ENCODE measurements around the gene ZNF436. TPM values are rescaled to one million over a fixed set of nuclear protein-coding genes. Genes with fewer than 3 reads are reported as not detected.

The ZNF436 gene
- total RNA-seq: 1 to 10 TPM; 3.7 to 4.4 TPM

DNA sequence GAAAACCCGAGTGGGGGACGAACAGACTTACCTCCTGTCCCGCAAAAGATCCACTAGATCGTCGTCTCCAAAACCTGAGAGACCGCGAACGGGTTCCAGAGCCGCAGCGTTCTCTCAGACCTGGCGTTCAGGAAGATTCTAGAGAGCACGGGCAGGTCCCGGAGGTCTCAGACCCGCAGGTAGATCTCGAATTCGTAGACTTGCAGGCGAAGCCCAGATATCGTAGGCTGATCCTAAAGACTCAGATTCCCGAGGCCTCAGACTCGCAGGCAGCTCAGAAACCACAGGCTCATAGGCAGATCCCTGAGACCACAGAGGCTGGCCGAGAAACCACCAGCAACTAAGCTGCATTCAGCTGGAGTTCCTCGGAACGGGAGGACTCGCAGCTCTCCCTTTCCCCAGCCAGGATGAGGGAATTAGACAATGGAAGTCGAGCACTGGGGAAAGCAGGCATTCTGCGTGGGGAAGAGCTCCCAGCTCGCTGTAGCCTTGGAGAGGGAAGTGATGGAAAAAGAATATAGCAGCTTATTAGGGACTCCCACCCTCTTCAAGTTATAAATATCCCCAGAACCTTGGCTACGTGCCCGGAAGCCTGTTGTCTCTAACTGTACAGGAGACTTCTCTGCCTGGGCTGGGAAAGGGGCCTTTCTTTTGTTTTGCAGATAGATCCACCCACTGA is at the start of gene ZNF436:
ZNF436 (minus strand) TSS at position 502 of the 679 bp plus-strand sequence. CDS start 1,831 bp downstream, outside the sequence.
- H3K4me3 Mint-ChIP-seq: peak within 1 kb of the TSS; percentile 94
- peak; percentile 45 for DNase-seq
- H3K36me3 Mint-ChIP-seq: peaks cover 33% of the 10 kb centered on the region
- H3K4me1 Mint-ChIP-seq: peaks cover 33% of the 10 kb centered on the region
- no peaks in the 10 kb centered on the region for H3K27me3 Mint-ChIP-seq
- peak within 1 kb of the TSS; percentile 96 for H3K27ac Mint-ChIP-seq
- H3K9me3 Mint-ChIP-seq: peaks cover 1% of the 10 kb centered on the region

DNA sequence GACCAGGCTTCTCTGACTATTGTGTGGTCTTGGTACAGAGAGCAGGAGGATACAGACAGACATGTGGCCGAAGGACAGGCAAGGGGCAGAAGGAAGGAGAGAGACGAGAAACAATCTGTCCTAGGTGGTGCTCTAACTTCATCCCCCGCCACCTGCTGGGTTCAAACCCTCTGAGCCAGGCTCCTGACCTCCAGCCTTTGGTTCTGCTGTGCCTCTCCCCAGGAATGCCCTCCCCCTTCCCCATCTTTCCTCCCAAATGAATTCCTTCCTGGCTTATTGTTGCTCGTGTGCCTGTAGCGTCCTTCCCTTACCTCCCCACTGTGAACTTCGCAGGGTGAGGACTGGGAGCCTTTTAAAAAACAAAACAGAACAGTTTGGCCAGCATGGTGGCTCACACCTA is 49.5 kb upstream of the ZNF436 start:
- no peak overlapping the region for H3K27ac Mint-ChIP-seq
- H3K27me3 Mint-ChIP-seq: no peaks in the 10 kb centered on the region
- no peak overlapping the region for H3K4me3 Mint-ChIP-seq
- H3K9me3 Mint-ChIP-seq: no peaks in the 10 kb centered on the region
- H3K36me3 Mint-ChIP-seq: no peaks in the 10 kb centered on the region
- peaks cover 17% of the 10 kb centered on the region for H3K4me1 Mint-ChIP-seq
- DNase-seq: no peak

GRCh38 chr1:23417570-23417969 is 47.9 kb upstream of the ZNF436 start:
- Mint-ChIP-seq H3K9me3 (no peaks in the 10 kb centered on the region), H3K27me3 (no peaks in the 10 kb centered on the region), H3K27ac (no peak overlapping the region), H3K4me1 (peaks cover 8% of the 10 kb centered on the region), H3K36me3 (no peaks in the 10 kb centered on the region), H3K4me3 (no peak overlapping the region)
- DNase-seq: no peak

GRCh38 chr1:23416964-23417363 is 47.3 kb upstream of the ZNF436 start:
- Mint-ChIP-seq H3K4me3 (no peak overlapping the region), H3K27ac (no peak overlapping the region), H3K9me3 (no peaks in the 10 kb centered on the region), H3K36me3 (no peaks in the 10 kb centered on the region), H3K27me3 (no peaks in the 10 kb centered on the region), H3K4me1 (peaks cover 2% of the 10 kb centered on the region)
- no peak for DNase-seq

GRCh38 chr1:23408797-23409290 is 39.2 kb upstream of the ZNF436 start:
- H3K4me1 Mint-ChIP-seq: peaks cover 4% of the 10 kb centered on the region
- DNase-seq: no peak
- H3K36me3 Mint-ChIP-seq: peaks cover 1% of the 10 kb centered on the region
- no peak overlapping the region for H3K4me3 Mint-ChIP-seq
- no peak overlapping the region for H3K27ac Mint-ChIP-seq
- no peaks in the 10 kb centered on the region for H3K27me3 Mint-ChIP-seq
- H3K9me3 Mint-ChIP-seq: no peaks in the 10 kb centered on the region

DNA sequence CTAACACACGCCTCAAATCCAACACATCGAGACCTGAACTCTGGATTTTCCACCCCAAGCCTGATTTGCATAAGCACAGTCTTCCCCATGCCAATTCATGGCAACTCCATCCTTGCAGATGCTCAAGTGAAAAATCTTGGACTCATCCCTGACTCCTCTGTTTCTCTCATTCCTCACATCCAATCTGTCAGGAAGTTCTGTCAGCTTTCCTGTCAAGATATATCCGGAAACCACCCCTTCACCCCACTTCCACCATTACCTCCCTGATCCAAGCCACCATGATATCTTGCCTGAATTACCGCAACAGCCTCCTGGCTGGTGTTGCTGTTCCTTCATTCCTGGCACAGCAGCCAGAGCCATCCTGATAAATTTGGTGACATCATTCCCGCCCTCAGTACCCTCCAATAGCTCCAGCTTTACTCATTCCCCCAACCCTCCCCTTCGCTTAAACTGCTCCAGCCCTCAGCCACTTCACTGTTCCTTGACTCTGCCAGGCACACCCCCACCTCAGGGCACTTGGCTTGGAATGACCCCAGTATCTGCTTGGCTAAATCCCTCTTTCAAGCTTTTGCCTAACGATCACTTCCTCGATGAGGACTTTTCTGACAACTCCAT is 37.5 kb upstream of the ZNF436 start:
- Mint-ChIP-seq H3K9me3 (no peaks in the 10 kb centered on the region), H3K27me3 (no peaks in the 10 kb centered on the region), H3K36me3 (peaks cover 1% of the 10 kb centered on the region), H3K4me3 (no peak overlapping the region), H3K27ac (no peak overlapping the region), H3K4me1 (peaks cover 8% of the 10 kb centered on the region)
- no peak for DNase-seq

DNA sequence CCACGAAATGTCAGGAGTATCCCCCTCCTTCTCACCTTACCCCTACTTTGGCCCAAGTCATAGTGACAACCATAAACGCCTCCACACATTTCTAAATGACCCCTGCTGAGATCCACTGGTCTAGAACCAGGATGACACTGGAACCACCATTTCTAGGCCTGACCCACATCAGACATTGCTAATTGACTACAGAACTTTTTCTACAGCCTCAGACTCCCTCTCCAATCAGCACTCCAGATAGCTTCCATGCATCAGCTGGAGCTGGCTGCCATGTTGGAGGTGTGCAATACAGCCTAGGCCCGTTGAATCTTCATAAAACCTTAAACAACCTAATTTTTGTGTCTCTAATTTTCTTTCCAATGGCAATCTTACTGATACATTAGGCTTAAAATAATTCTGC is 36.3 kb upstream of the ZNF436 start:
- Mint-ChIP-seq H3K36me3 (no peaks in the 10 kb centered on the region), H3K9me3 (no peaks in the 10 kb centered on the region), H3K4me1 (peaks cover 8% of the 10 kb centered on the region), H3K27ac (no peak overlapping the region), H3K27me3 (no peaks in the 10 kb centered on the region), H3K4me3 (no peak overlapping the region)
- no peak for DNase-seq

- Mint-ChIP-seq H3K27ac (no peak overlapping the region), H3K36me3 (no peaks in the 10 kb centered on the region), H3K9me3 (no peaks in the 10 kb centered on the region), H3K4me3 (no peak overlapping the region), H3K4me1 (peaks cover 8% of the 10 kb centered on the region), H3K27me3 (no peaks in the 10 kb centered on the region)
- DNase-seq: peak; percentile 83
Measured at GRCh38 chr1:23403735-23404486, 34.3 kb upstream of the ZNF436 start.

- Mint-ChIP-seq H3K9me3 (no peaks in the 10 kb centered on the region), H3K4me3 (no peak overlapping the region), H3K36me3 (no peaks in the 10 kb centered on the region), H3K27ac (no peak overlapping the region), H3K4me1 (peaks cover 8% of the 10 kb centered on the region), H3K27me3 (no peaks in the 10 kb centered on the region)
- DNase-seq: no peak
Measured at GRCh38 chr1:23403355-23403734, 33.7 kb upstream of the ZNF436 start.

- H3K36me3 Mint-ChIP-seq: no peaks in the 10 kb centered on the region
- no peak overlapping the region for H3K27ac Mint-ChIP-seq
- DNase-seq: no peak
- no peaks in the 10 kb centered on the region for H3K27me3 Mint-ChIP-seq
- H3K4me3 Mint-ChIP-seq: no peak overlapping the region
- peaks cover 8% of the 10 kb centered on the region for H3K4me1 Mint-ChIP-seq
- no peaks in the 10 kb centered on the region for H3K9me3 Mint-ChIP-seq
Measured at GRCh38 chr1:23403038-23403336, 33.4 kb upstream of the ZNF436 start.

- no peak for DNase-seq
- Mint-ChIP-seq H3K4me3 (no peak overlapping the region), H3K9me3 (no peaks in the 10 kb centered on the region), H3K27me3 (no peaks in the 10 kb centered on the region), H3K36me3 (no peaks in the 10 kb centered on the region), H3K4me1 (peaks cover 8% of the 10 kb centered on the region), H3K27ac (peak overlapping the region; percentile 11)
Measured at GRCh38 chr1:23402286-23403037, 32.8 kb upstream of the ZNF436 start.

DNA sequence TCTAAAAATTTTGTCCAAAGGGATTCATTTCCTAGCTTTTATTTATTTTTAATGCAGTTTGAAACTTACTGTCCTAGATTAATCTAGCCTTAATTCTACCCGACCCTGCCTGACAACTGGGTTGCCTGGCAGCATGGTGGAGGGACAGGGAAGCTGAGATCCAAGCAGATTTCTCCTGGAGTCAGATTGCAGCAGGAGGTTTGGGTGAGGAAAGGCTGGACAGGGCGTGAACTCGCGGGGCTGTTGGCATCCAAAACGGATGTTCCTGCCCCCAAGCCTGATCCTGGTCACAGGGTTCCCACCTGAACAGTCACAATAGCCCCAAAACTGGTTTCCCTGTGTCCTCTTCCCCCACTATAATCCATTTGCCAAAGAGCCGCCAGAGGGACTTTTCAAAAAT is 31.7 kb upstream of the ZNF436 start:
- Mint-ChIP-seq H3K9me3 (no peaks in the 10 kb centered on the region), H3K27me3 (no peaks in the 10 kb centered on the region), H3K27ac (no peak overlapping the region), H3K4me1 (peaks cover 8% of the 10 kb centered on the region), H3K4me3 (no peak overlapping the region), H3K36me3 (no peaks in the 10 kb centered on the region)
- DNase-seq: no peak

DNA sequence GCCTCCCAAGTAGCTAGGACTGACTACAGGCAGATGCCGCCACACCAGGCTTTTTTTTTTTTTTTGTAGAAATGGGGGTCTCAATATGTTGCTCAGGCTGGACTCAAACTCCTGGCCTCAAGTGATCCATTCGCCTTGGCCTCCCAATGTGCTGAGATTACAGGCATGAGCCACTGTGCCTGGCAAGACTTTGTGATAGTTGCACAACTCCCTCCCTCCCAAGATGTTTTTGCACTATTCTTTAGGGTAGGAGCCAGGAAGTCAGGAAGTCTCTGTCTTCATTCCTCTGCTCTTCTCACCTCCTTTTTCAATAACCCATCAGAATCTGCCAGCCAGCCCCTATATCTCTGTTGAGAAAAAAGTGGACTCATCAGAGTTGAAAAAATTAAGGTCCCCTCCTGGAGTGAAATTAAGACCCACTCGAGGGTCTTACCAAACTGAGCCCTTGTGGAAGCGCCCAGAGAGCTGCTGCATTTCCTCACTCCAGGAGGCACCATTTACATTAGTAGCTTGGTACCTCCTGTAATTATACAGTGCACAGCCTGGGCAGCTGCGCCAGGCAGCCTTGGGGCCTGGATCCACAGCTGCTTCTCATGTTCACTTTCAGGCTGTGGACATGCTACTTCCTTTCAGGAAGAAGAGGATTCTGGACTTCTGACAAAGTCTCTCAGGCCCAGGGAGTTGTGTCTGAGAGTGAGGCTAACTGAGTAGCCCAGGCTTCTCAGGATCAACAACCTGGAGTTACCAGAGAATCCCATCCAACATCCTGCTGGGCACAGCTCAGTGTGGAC is 30.9 kb upstream of the ZNF436 start:
- H3K4me3 Mint-ChIP-seq: no peak overlapping the region
- H3K4me1 Mint-ChIP-seq: peaks cover 14% of the 10 kb centered on the region
- no peaks in the 10 kb centered on the region for H3K9me3 Mint-ChIP-seq
- H3K27me3 Mint-ChIP-seq: no peaks in the 10 kb centered on the region
- no peak overlapping the region for H3K27ac Mint-ChIP-seq
- H3K36me3 Mint-ChIP-seq: no peaks in the 10 kb centered on the region
- DNase-seq: no peak

DNA sequence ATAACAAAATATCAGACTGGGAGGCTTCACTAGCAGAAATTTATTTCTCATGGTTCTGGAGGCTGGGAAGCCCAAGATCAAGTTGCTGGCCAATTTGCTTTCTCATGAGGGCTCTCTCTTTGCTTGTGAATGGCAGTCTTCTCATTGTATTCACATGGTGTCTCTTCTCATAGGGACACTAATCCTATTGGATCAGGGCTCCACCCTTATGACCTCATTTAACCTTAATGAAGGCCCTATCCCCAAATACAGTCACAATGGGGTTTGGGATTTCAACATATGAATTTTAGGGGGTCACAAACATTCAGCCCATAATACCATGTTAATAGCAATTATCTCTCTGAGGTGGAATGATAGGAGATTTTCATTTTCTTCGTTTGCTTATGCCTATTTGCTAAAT is 29.6 kb upstream of the ZNF436 start:
- DNase-seq: no peak
- no peak overlapping the region for H3K27ac Mint-ChIP-seq

More for the DNA sequence above, 29.6 kb upstream of the ZNF436 start:
- Mint-ChIP-seq H3K4me1 (peaks cover 13% of the 10 kb centered on the region), H3K27me3 (no peaks in the 10 kb centered on the region), H3K9me3 (no peaks in the 10 kb centered on the region), H3K4me3 (no peak overlapping the region), H3K36me3 (no peaks in the 10 kb centered on the region)

All from activated naive CD8-positive, alpha-beta T cell treated with anti-CD3 and anti-CD28 coated beads for 36 hours (primary cell).